Stimulated activated CD4-positive, alpha-beta T cell treated with anti-CD3 and anti-CD28 coated beads, Interleukin-4, amount 100 ng/mL, for 4 hours (primary cell): ENCODE measurements around the gene CYS1.
A peak's percentile ranks its signal among the peaks of the same experiment; 100 is the strongest.

Experiments
- DNase-seq, 2 experiments: peaks; one replicate each; pipeline ENCODE4 v3.0.0-alpha.2; 2020

Gene CYS1

GRCh38 chr2:10091182-10091888 is 11.1 kb upstream of the CYS1 start:
- peak in 1 of 2 experiments; percentile 7 for DNase-seq

GRCh38 chr2:10089565-10090190 is 9.5 kb upstream of the CYS1 start:
- no peak for DNase-seq

GRCh38 chr2:10087360-10087759 is 7.1 kb upstream of the CYS1 start:
- DNase-seq, result no peak

- no peak for DNase-seq
Observed at GRCh38 chr2:10086950-10087349, 6.7 kb upstream of the CYS1 start.

- DNase-seq, result no peak
Observed at GRCh38 chr2:10085668-10086059, 5.5 kb upstream of the CYS1 start.

- DNase-seq, result no peak
Observed at GRCh38 chr2:10085043-10085667, 4.9 kb upstream of the CYS1 start.

GRCh38 chr2:10084223-10084865 is 4.1 kb upstream of the CYS1 start:
- DNase-seq, result no peak

GRCh38 chr2:10083692-10084211 is 3.5 kb upstream of the CYS1 start:
- no peak for DNase-seq

- DNase-seq, result no peak
Observed at GRCh38 chr2:10083046-10083445, 2.8 kb upstream of the CYS1 start.

- DNase-seq, result no peak
Observed at GRCh38 chr2:10080536-10081304, 509 bp upstream of the CYS1 start.

- DNase-seq, result peak in 1 of 2 experiments; percentile 14
Observed at GRCh38 chr2:10079266-10079869, 843 bp downstream of the CYS1 start.

- no peak for DNase-seq
Observed at GRCh38 chr2:10078704-10079265, 1.4 kb downstream of the CYS1 start.

GRCh38 chr2:10078001-10078400 is 2.2 kb downstream of the CYS1 start:
- no peak for DNase-seq

GRCh38 chr2:10076988-10077527 is 3.2 kb downstream of the CYS1 start:
- DNase-seq, result no peak

- no peak for DNase-seq
Observed at GRCh38 chr2:10076511-10076910, 3.7 kb downstream of the CYS1 start.

GRCh38 chr2:10075571-10076209 is 4.5 kb downstream of the CYS1 start:
- no peak for DNase-seq

GRCh38 chr2:10075101-10075500 is 5.1 kb downstream of the CYS1 start:
- no peak for DNase-seq

GRCh38 chr2:10073706-10074105 is 6.5 kb downstream of the CYS1 start:
- DNase-seq, result no peak

GRCh38 chr2:10072656-10073480 is 7.3 kb downstream of the CYS1 start:
- peak; percentile 64 to 68 for DNase-seq

GRCh38 chr2:10071595-10071994 is 8.6 kb downstream of the CYS1 start:
- no peak for DNase-seq
